Measurements from ENCODE around the gene NELL1.

DNA sequence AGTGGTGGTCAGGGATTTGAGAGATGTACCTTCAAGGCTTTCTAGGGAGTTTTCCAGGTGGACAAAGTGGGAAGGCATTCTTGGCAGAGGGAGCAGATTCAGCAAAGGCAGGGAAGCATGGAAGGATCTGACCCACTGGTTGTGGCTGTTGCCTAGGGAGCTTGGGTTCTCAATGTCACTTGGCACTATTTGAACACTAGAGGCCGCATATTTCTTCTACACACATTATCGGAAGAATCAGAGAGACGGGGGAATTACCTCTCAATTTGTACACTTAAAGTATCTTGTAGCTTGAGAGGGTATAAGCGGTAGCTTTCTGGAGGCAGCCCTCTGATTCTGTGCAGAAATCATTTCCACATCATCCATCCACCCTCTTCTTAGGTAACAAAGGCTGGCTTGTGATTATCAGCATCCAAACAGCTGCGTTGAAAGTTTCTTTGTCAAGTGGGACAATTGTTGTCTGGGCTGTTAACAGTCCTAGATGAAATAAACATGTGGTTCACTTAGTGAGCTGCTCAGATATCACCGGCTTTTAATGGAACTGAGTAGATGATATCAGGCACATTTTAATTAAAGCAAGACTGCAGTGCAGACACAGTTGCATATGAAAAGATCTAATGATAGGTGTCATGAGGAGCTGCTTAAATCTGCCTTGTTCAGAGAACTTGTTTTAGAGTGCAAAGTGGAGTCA, 2.6 kb downstream of the NELL1 start:
- peak; percentile 37 for TF ChIP-seq CTCF (IDR thresholded peaks at IDR 0.05; ENCODE audit: poor library complexity)
- no peak for TF ChIP-seq EZH2phosphoT487 (IDR thresholded peaks at IDR 0.05; ENCODE audit: low read depth, severe bottlenecking, unreplicated experiment)
- no peak for TF ChIP-seq EZH2 (IDR thresholded peaks at IDR 0.05; ENCODE audit: borderline replicate concordance)

Data from hepatocyte (in vitro differentiated cells).